ENCODE measurements around the gene PNMA6E. TPM values are rescaled to one million over a fixed set of nuclear protein-coding genes. Genes with fewer than 3 reads are reported as not detected.

PNMA6E gene
- total RNA-seq, 6 experiments from 2014 or later = not detected

- 90% methylated on average over 2 of the region's 8 CpGs for WGBS (ENCODE audit: insufficient coverage, low coverage, low lambda C conversion rate, missing lambda C conversion rate)
- intact Hi-C loops (cut with DNase I) = no loop called here
- H3K27me3 ChIP-seq = no peaks in the 10 kb centered on the region
Measured at GRCh38 chrX:153351981-153352380, 49.2 kb downstream of the PNMA6E start.

GRCh38 chrX:153349952-153350351 lies 51.2 kb downstream of the PNMA6E start:
- Histone ChIP-seq H3K27me3 (no peaks in the 10 kb centered on the region), H3K4me1 (no peaks in the 10 kb centered on the region), H3K27ac (no peak overlapping the region), H3K9me3 (no peaks in the 10 kb centered on the region), H3K4me3 (no peak overlapping the region), H3K36me3 (peaks cover 0 to 11% (median 4%) of the 10 kb centered on the region in 4 donors)
- intact Hi-C loops (cut with DNase I) = no loop called here
- no peak for TF ChIP-seq CTCF (IDR thresholded peaks at IDR 0.05)
- TF ChIP-seq POLR2A (IDR thresholded peaks at IDR 0.05) = no peak
- no peak for ATAC-seq
- no peak for DNase-seq
- 64% methylated on average over 3 of the region's 5 CpGs for WGBS (ENCODE audit: insufficient coverage, low coverage, low lambda C conversion rate, missing lambda C conversion rate)

More at GRCh38 chrX:153351981-153352380, 49.2 kb downstream of the PNMA6E start:
- no peaks in the 10 kb centered on the region for H3K9me3 ChIP-seq
- no peak overlapping the region for H3K4me3 ChIP-seq
- no peaks in the 10 kb centered on the region for H3K4me1 ChIP-seq
- no peak for DNase-seq
- H3K27ac ChIP-seq = no peak overlapping the region
- ATAC-seq = no peak
- peaks cover 0 to 8% (median 4%) of the 10 kb centered on the region in 4 donors for H3K36me3 ChIP-seq
- no peak for TF ChIP-seq POLR2A (IDR thresholded peaks at IDR 0.05)
- TF ChIP-seq CTCF (IDR thresholded peaks at IDR 0.05) = no peak

- WGBS (ENCODE audit: insufficient coverage, low coverage, low lambda C conversion rate, missing lambda C conversion rate) = 66% methylated on average over 8 of the region's 8 CpGs
- no peak for ATAC-seq
- intact Hi-C loops (cut with DNase I) = no loop called here
- TF ChIP-seq POLR2A (IDR thresholded peaks at IDR 0.05) (no peak), CTCF (IDR thresholded peaks at IDR 0.05) (no peak)
- H3K9me3 ChIP-seq = no peaks in the 10 kb centered on the region
- H3K4me1 ChIP-seq = no peaks in the 10 kb centered on the region
- H3K27me3 ChIP-seq = no peaks in the 10 kb centered on the region
- H3K36me3 ChIP-seq = peaks cover 0 to 11% (median 4%) of the 10 kb centered on the region in 4 donors
- DNase-seq = no peak
- H3K4me3 ChIP-seq = no peak overlapping the region
- no peak overlapping the region for H3K27ac ChIP-seq
Measured at GRCh38 chrX:153348421-153348820, 52.7 kb downstream of the PNMA6E start.

- Histone ChIP-seq H3K4me3 (no peak overlapping the region), H3K27ac (no peak overlapping the region), H3K9me3 (no peaks in the 10 kb centered on the region), H3K36me3 (peaks cover 0 to 11% (median 4%) of the 10 kb centered on the region in 4 donors), H3K27me3 (no peaks in the 10 kb centered on the region), H3K4me1 (no peaks in the 10 kb centered on the region)
- intact Hi-C loops (cut with DNase I) = no loop called here
- ATAC-seq (no peak), DNase-seq (no peak)
- TF ChIP-seq POLR2A (IDR thresholded peaks at IDR 0.05) (no peak), CTCF (IDR thresholded peaks at IDR 0.05) (no peak)
- no CpG with 5 or more reads among the region's 38 CpGs for WGBS (ENCODE audit: insufficient coverage, low coverage, low lambda C conversion rate, missing lambda C conversion rate)
Measured at GRCh38 chrX:153347530-153347929, 53.6 kb downstream of the PNMA6E start.

Small RNA genes lying within 50 kb of the gene (small RNA-seq; reads per million reads assigned to genes)
- gene AC152007.1 = 0 reads per million in 2 experiments
- gene RN7SL667P = 0 reads per million in 2 experiments

Other genes starting within 250 kb of the PNMA6E start
- gene MAGEA1, start 222.1 kb downstream of the PNMA6E start, total RNA-seq = not detected
- gene PNMA6F, start 79.6 kb downstream of the PNMA6E start, total RNA-seq = not detected
- gene ZNF275, start 67.2 kb downstream of the PNMA6E start, total RNA-seq = 10 to 100 TPM in 3 of 6 experiments, 1 to 10 TPM in 3; 8.1 to 12.0 (median 10.3) TPM
- 1 to 10 TPM in 1 of 6 experiments, under 1 TPM in 5; 0.31 to 1.4 (median 0.41) TPM for gene ZFP92, start 10.1 kb upstream of the PNMA6E start, total RNA-seq
- gene TREX2, start 44.7 kb upstream of the PNMA6E start, total RNA-seq = under 1 TPM in 4 of 6 experiments, not detected in 2; 0.18 to 0.46 (median 0.23) TPM
- 10 to 100 TPM in 1 of 6 experiments, 1 to 10 TPM in 5; 5.6 to 14.9 (median 8.8) TPM for gene HAUS7, start 69.2 kb upstream of the PNMA6E start, total RNA-seq
- 100 to 1,000 TPM in 4 of 6 experiments, 10 to 100 TPM in 2; 57.0 to 161 (median 122) TPM for gene BGN, start 93.6 kb upstream of the PNMA6E start, total RNA-seq
- gene ATP2B3, start 116.3 kb upstream of the PNMA6E start, total RNA-seq = under 1 TPM in 1 of 6 experiments, not detected in 5; 0.07 TPM
- 10 to 100 TPM in 2 of 6 experiments, 1 to 10 TPM in 4; 5.6 to 14.0 (median 7.5) TPM for gene CCNQ, start 197.8 kb upstream of the PNMA6E start, total RNA-seq
- gene DUSP9, start 245.9 kb upstream of the PNMA6E start, total RNA-seq = 1 to 10 TPM in 2 of 6 experiments, under 1 TPM in 4; 0.33 to 3.9 (median 0.69) TPM